Panc1 (cell line): ENCODE results near the gene NAPG. TPM values are rescaled to one million over a fixed set of nuclear protein-coding genes. Genes with fewer than 3 reads are reported as not detected.

Source experiments
- ATAC-seq: fragments of 200-7000 bp; cut with Tn5 transposase; 2 replicates; pipeline ENCODE4 v1.9.1; 2020; ENCODE audit warnings: mild to moderate bottlenecking, moderate library complexity
- BruUV-seq: library from RNA; stranded (reverse); fragments of 400-500 nt; replicated peaks from 2 replicates; lab custom pipeline; 2021; lab: Mats Ljungman, UMichigan
- CTCF ChIA-PET: fragments of 300-600 bp; sonication (Branson Sonifier 250); formaldehyde crosslinking; loops from one replicate; lab custom pipeline; 2022; ENCODE audit warnings: antibody characterized with exemption; lab: Charles Lee
- POLR2A ChIA-PET: fragments of 300-600 bp; sonication (Branson Sonifier 250); formaldehyde crosslinking; loops from one replicate; lab custom pipeline; 2022; ENCODE audit warnings: antibody characterized with exemption; lab: Charles Lee
- DNase-seq: peaks from one replicate; pipeline ENCODE4 v3.0.0-alpha.2; 2010; ENCODE audit warnings: low read depth, low spot score
- H3K27ac ChIP-seq: 2 replicates; pipeline ENCODE4 v1.5.1; 2011; ENCODE audit warnings: mild to moderate bottlenecking, low read length, inconsistent platforms
- H3K27me3 ChIP-seq: fragments of 200-500 bp; sonication (Bioruptor generic); 2 replicates; pipeline ENCODE4 v1.6.0; 2014; ENCODE audit warnings: low read length, inconsistent platforms; ENCODE audit not compliant: control insufficient read depth, insufficient read depth
- H3K36me3 ChIP-seq: fragments of 200-500 bp; sonication (Bioruptor generic); 2 replicates; pipeline ENCODE4 v1.5.1; 2014; ENCODE audit warnings: inconsistent platforms, mild to moderate bottlenecking, low read length, moderate library complexity; ENCODE audit not compliant: control insufficient read depth, insufficient read depth
- H3K4me1 ChIP-seq: 2 replicates; pipeline ENCODE4 v1.5.1; 2011; ENCODE audit warnings: inconsistent platforms, mild to moderate bottlenecking, low read length, moderate library complexity; ENCODE audit not compliant: control insufficient read depth, insufficient read depth
- H3K4me3 ChIP-seq, 2 experiments: 2 replicates each; pipeline ENCODE4 v1.5.1; 2011 to 2012; ENCODE audit warnings: low read depth in 2 of 2, low read length in 2 of 2, mild to moderate bottlenecking in 2 of 2, inconsistent platforms in 1 of 2, moderate library complexity in 1 of 2
- H3K9me3 ChIP-seq: fragments of 200-500 bp; sonication (Bioruptor generic); 2 replicates; pipeline ENCODE4 v1.5.1; 2014; ENCODE audit warnings: low read depth, mild to moderate bottlenecking, inconsistent platforms, low read length, moderate library complexity; ENCODE audit not compliant: control insufficient read depth, insufficient read depth
- POLR2AphosphoS5 ChIP-seq: IDR thresholded peaks from 2 replicates; pipeline ENCODE4 v1.6.1; 2012; ENCODE audit warnings: mild to moderate bottlenecking, low read depth, low read length, moderate library complexity
- REST ChIP-seq, 2 experiments: IDR thresholded peaks; 2 replicates each; pipeline ENCODE4 v1.6.1; 2011 to 2012; ENCODE audit warnings: low read depth in 2 of 2, control low read depth in 1 of 2, low read length in 1 of 2, mild to moderate bottlenecking in 1 of 2, moderate library complexity in 1 of 2; ENCODE audit not compliant: insufficient read depth in 1 of 2
- SIN3A ChIP-seq: IDR thresholded peaks from 2 replicates; pipeline ENCODE4 v1.6.1; 2012; ENCODE audit warnings: low read depth, mild to moderate bottlenecking, low read length, moderate library complexity, borderline replicate concordance; ENCODE audit not compliant: insufficient read depth
- TCF7L2 ChIP-seq: IDR thresholded peaks from 2 replicates; pipeline ENCODE4 v1.6.1; 2011; ENCODE audit warnings: mild to moderate bottlenecking, low read depth, low read length, inconsistent platforms
- in situ Hi-C: cut with HindIII; loops from 2 replicates; pipeline ENCODE4 v1.10.0; 2016; ENCODE audit warnings: low sequenced_read_pairs, low pct_unique_long_range_greater_than_20kb
- intact Hi-C: fragments of 100-400 bp; cut with micrococcal nuclease; formaldehyde crosslinking; loops from one replicate; pipeline ENCODE4 v1.10.0; 2022; ENCODE audit not compliant: unreplicated experiment
- total RNA-seq: library from RNA; stranded (reverse); gene quantifications from one replicate; pipeline ENCODE4 v1.2.1, GENCODE V29; 2021; ENCODE audit not compliant: unreplicated experiment
- TF ChIP-seq, protein P1 (sequence below): fragments of 450-650 bp; IDR thresholded peaks from 2 replicates; pipeline ENCODE4 v1.5.1; 2017; ENCODE audit warnings: mild to moderate bottlenecking

NAPG gene
- total RNA-seq, 1 experiment from 2014 or later = 27.8 TPM

- Histone ChIP-seq H3K4me1 (no peaks in the 10 kb centered on the region), H3K36me3 (peaks cover 28% of the 10 kb centered on the region), H3K9me3 (no peaks in the 10 kb centered on the region), H3K4me3 (no peak overlapping the region), H3K27ac (no peak overlapping the region), H3K27me3 (no peaks in the 10 kb centered on the region)
- CTCF ChIA-PET = no interaction called here
- intact Hi-C loops = no loop called here
- DNase-seq (no peak), ATAC-seq (no peak)
- in situ Hi-C loops = no loop called here
- no TSS peak for BruUV-seq
- TF ChIP-seq REST (IDR thresholded peaks at IDR 0.05; ENCODE audit: insufficient read depth in 1 of 2, low read depth in 2 of 2, low read length in 1 of 2) (no peak), POLR2AphosphoS5 (no peak), SIN3A (no peak), TCF7L2 (no peak)
- TF ChIP-seq, protein P1, sequence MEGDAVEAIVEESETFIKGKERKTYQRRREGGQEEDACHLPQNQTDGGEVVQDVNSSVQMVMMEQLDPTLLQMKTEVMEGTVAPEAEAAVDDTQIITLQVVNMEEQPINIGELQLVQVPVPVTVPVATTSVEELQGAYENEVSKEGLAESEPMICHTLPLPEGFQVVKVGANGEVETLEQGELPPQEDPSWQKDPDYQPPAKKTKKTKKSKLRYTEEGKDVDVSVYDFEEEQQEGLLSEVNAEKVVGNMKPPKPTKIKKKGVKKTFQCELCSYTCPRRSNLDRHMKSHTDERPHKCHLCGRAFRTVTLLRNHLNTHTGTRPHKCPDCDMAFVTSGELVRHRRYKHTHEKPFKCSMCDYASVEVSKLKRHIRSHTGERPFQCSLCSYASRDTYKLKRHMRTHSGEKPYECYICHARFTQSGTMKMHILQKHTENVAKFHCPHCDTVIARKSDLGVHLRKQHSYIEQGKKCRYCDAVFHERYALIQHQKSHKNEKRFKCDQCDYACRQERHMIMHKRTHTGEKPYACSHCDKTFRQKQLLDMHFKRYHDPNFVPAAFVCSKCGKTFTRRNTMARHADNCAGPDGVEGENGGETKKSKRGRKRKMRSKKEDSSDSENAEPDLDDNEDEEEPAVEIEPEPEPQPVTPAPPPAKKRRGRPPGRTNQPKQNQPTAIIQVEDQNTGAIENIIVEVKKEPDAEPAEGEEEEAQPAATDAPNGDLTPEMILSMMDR = no peak
- POLR2A ChIA-PET = no interaction called here
These were observed 17.4 kb downstream of the NAPG start for GRCh38 chr18:10543277-10543676.

DNA sequence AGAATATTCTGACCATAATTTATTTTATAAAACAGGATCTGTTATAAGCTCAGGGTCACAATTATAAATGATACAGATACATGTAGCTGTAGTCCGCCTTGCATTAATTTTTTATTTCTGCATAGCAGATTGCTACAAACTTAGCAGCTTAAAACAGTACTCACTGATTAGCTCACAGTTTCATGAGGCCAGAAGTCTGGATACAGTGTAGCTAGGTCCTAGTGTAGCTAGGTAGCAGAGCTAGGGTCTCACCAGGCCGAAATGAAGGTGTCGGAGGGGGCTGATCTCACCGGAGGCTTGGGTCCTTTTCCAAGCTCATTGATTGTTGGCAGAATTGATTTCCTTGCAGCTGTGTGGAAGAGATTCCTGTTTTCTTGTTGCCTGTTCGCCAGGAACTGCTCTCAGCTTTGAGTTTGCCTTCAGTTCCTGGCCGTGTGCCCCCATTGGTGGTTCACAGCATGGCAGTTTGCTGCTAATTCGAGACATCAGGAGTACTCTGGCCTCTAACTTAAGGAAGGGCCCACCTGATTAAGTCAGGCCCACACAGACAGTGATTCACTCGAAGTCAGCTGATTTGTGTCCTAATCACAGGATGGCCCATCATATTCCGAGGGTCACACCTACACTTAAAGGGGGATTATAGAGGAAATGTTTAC, 18.4 kb downstream of the NAPG start:
- BruUV-seq = no TSS peak
- TF ChIP-seq, protein P1 = no peak
- TF ChIP-seq REST (IDR thresholded peaks at IDR 0.05; ENCODE audit: insufficient read depth in 1 of 2, low read depth in 2 of 2, low read length in 1 of 2) (no peak), TCF7L2 (no peak), POLR2AphosphoS5 (no peak), SIN3A (no peak)
- ChIA-PET POLR2A (interaction anchor here (0.6 kb wide), 1 partner anchor 18 kb away, joined by 7 read pairs; the partner anchor contains the start of gene NAPG), CTCF (no interaction called here)
- Histone ChIP-seq H3K36me3 (peaks cover 31% of the 10 kb centered on the region), H3K9me3 (no peaks in the 10 kb centered on the region), H3K27me3 (no peaks in the 10 kb centered on the region), H3K4me1 (no peaks in the 10 kb centered on the region), H3K4me3 (no peak overlapping the region), H3K27ac (no peak overlapping the region)
- intact Hi-C loops = no loop called here
- DNase-seq (no peak), ATAC-seq (no peak)
- in situ Hi-C loops = no loop called here
